ENCODE results near the gene UHRF1. TPM values are rescaled to one million over a fixed set of nuclear protein-coding genes. Genes with fewer than 3 reads are reported as not detected.

The UHRF1 gene
- total RNA-seq, 1 experiment from 2014 or later = 109 TPM

DNA sequence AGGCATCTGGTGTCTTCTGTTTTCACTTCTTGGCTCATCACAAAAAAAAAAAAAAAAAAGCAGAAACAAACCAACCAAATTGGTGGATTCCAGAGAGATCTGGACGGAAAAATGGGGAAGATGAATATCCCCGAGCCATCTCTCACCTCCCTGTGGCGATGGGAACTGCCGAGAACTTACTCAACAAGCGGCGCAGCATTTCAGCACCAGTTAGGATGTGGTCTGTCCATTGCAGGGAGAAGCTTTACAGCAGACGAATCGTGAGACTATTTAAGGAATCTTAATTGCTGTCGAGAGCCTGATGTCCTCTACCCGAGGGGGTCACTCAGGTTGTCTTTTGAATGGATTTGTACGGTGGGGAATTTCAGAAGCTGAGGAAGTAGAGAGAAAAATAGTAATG lies 42.4 kb downstream of the UHRF1 start:
- no peaks in the 10 kb centered on the region for H3K4me1 ChIP-seq (ENCODE audit: control insufficient read depth in 1 of 2, insufficient read depth in 2 of 2, low read length in 2 of 2)
- H4K20me1 ChIP-seq (ENCODE audit: insufficient read depth) = no peaks in the 10 kb centered on the region
- RAD21 ChIA-PET (ENCODE audit: low non-redundant PET in 1 of 2, low total read pairs in 2 of 2, uncharacterized antibody in 2 of 2, unreplicated experiment in 2 of 2) = no interaction called here
- no peaks in the 10 kb centered on the region for H3K9me3 ChIP-seq (ENCODE audit: control insufficient read depth in 1 of 2, insufficient read depth in 1 of 2, low read depth in 1 of 2, low read length in 2 of 2)
- H3K27ac ChIP-seq (ENCODE audit: low read depth, low read length) = no peak overlapping the region
- CTCF ChIA-PET = no interaction called here
- H3K4me2 ChIP-seq (ENCODE audit: low read length) = no peak overlapping the region
- no TSS peak for BruUV-seq (replicated peaks)
- H3K79me2 ChIP-seq (ENCODE audit: insufficient read depth, low read length) = peaks cover 16% of the 10 kb centered on the region
- POLR2A ChIA-PET = no interaction called here
- TF ChIP-seq JUND (IDR thresholded peaks at IDR 0.05) (no peak), POLR2AphosphoS5 (IDR thresholded peaks at IDR 0.05; ENCODE audit: low read depth, low read length) (no peak), EGR1 (IDR thresholded peaks at IDR 0.05; ENCODE audit: low read depth) (no peak), ZBTB33 (IDR thresholded peaks at IDR 0.05; ENCODE audit: extremely low read depth, insufficient replicate concordance, low read length) (no peak)
- no peaks in the 10 kb centered on the region for H3K9me2 ChIP-seq (ENCODE audit: insufficient read depth)
- H3K9ac ChIP-seq (ENCODE audit: low read length) = no peak overlapping the region
- H3K4me3 ChIP-seq (replicated peaks in 1 of 2; ENCODE audit: low read depth in 1 of 2, low read length in 2 of 2) = no peak overlapping the region
- intact Hi-C loops (cut with micrococcal nuclease) = no loop called here
- DNase-seq (ENCODE audit: low read depth, low spot score) (no peak), ATAC-seq (no peak)
- no peaks in the 10 kb centered on the region for H3K27me3 ChIP-seq (ENCODE audit: insufficient read depth, low read length)
- H3K36me3 ChIP-seq (ENCODE audit: control insufficient read depth in 1 of 2, insufficient read depth in 2 of 2, low read length in 2 of 2) = peaks cover 43 to 59% of the 10 kb centered on the region in 2 experiments
- H2AFZ ChIP-seq (ENCODE audit: low read depth, low read length, poor library complexity, severe bottlenecking) = no peak overlapping the region

DNA sequence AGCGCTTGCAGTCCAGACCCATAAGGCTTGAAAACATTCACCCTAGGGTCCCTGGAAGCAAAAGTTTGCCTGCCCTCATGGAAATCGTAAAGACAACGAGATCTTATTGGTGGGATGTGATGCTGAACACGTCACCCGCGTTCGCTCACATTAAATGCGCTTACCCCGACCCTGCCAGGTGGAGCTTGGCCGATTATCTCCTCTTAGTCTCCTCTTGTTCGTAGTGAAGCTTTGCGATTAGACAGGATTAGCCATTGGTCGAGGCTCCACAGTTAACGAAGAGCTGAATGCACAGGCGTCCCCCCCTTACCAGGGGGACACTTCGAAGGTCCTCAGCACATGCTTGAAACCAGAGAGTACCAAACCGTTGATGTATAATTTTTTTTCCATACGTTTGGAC lies 43.6 kb downstream of the UHRF1 start:
- ChIA-PET RAD21 (ENCODE audit: low non-redundant PET in 1 of 2, low total read pairs in 2 of 2, uncharacterized antibody in 2 of 2, unreplicated experiment in 2 of 2) (no interaction called here), CTCF (interaction anchor here (1.4 kb wide), 1 partner anchor 143 kb away, joined by 3 read pairs; no protein-coding TSS in a partner anchor), POLR2A (no interaction called here)
- BruUV-seq (replicated peaks) = no TSS peak
- intact Hi-C loops (cut with micrococcal nuclease) = no loop called here
- H3K79me2 ChIP-seq (ENCODE audit: insufficient read depth, low read length) = peaks cover 14% of the 10 kb centered on the region
- no peak overlapping the region for H3K4me2 ChIP-seq (ENCODE audit: low read length)
- H3K4me1 ChIP-seq (ENCODE audit: control insufficient read depth in 1 of 2, insufficient read depth in 2 of 2, low read length in 2 of 2) = no peaks in the 10 kb centered on the region
- H3K27me3 ChIP-seq (ENCODE audit: insufficient read depth, low read length) = no peaks in the 10 kb centered on the region
- H3K27ac ChIP-seq (ENCODE audit: low read depth, low read length) = no peak overlapping the region
- no peak for ATAC-seq
- DNase-seq (ENCODE audit: low read depth, low spot score) = no peak
- H3K9me3 ChIP-seq (ENCODE audit: control insufficient read depth in 1 of 2, insufficient read depth in 1 of 2, low read depth in 1 of 2, low read length in 2 of 2) = no peaks in the 10 kb centered on the region
- H3K4me3 ChIP-seq (replicated peaks in 1 of 2; ENCODE audit: low read depth in 1 of 2, low read length in 2 of 2) = no peak overlapping the region
- TF ChIP-seq CBX3 (IDR thresholded peaks at IDR 0.05; ENCODE audit: low read depth) = no peak
- no peak for TF ChIP-seq ELF1 (IDR thresholded peaks at IDR 0.05; ENCODE audit: borderline replicate concordance, low read depth)
- TF ChIP-seq TCF7L2 (IDR thresholded peaks at IDR 0.05; ENCODE audit: borderline replicate concordance, extremely low read depth, insufficient read depth, insufficient read length) = no peak
- no peak for TF ChIP-seq RAD21 (IDR thresholded peaks at IDR 0.05; ENCODE audit: low read depth)
- TF ChIP-seq YY1 (IDR thresholded peaks at IDR 0.05; ENCODE audit: extremely low read depth, insufficient replicate concordance, low read depth, low read length) = no peak
- no peak for TF ChIP-seq ZFX (IDR thresholded peaks at IDR 0.05)
- TF ChIP-seq, protein P1, sequence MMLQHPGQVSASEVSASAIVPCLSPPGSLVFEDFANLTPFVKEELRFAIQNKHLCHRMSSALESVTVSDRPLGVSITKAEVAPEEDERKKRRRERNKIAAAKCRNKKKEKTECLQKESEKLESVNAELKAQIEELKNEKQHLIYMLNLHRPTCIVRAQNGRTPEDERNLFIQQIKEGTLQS (IDR thresholded peaks at IDR 0.05) = no peak
- TF ChIP-seq REST (IDR thresholded peaks at IDR 0.05; ENCODE audit: low read depth) = no peak
- TF ChIP-seq EZH2 (IDR thresholded peaks at IDR 0.05) = no peak
- H3K9me2 ChIP-seq (ENCODE audit: insufficient read depth) = no peaks in the 10 kb centered on the region
- no peak overlapping the region for H2AFZ ChIP-seq (ENCODE audit: low read depth, low read length, poor library complexity, severe bottlenecking)
- H3K36me3 ChIP-seq (ENCODE audit: control insufficient read depth in 1 of 2, insufficient read depth in 2 of 2, low read length in 2 of 2) = peaks cover 39 to 58% of the 10 kb centered on the region in 2 experiments; a peak in 3 of 4 replicates
- no peak overlapping the region for H3K9ac ChIP-seq (ENCODE audit: low read length)
- no peaks in the 10 kb centered on the region for H4K20me1 ChIP-seq (ENCODE audit: insufficient read depth)
